CD4-positive, CD25-positive, alpha-beta regulatory T cell (primary cell): Measurements from ENCODE around the gene TMEM135. TPM values are rescaled to one million over a fixed set of nuclear protein-coding genes. Genes with fewer than 3 reads are reported as not detected.

ENCODE experiments used
- ATAC-seq, 2 donors: fragments of 150-1000 bp; cut with Tn5 transposase; one replicate each; pipeline ENCODE4 v1.10.0; 2021; ENCODE audit warnings: low read depth in 2 of 2, moderate number of reproducible peaks in 2 of 2, moderate library complexity in 1 of 2
- DNase-seq, 3 donors: peaks; one replicate each; pipeline versions ENCODE4 v3.0.0 to v3.0.0-alpha.2; 2012 to 2022; ENCODE audit warnings: mixed read lengths in 1 of 3
- H3K27ac ChIP-seq: one replicate; pipeline ENCODE4 v1.7.0; 2013; ENCODE audit warnings: mild to moderate bottlenecking, low read length; ENCODE audit not compliant: insufficient read depth, poor library complexity, severe bottlenecking
- H3K27me3 ChIP-seq: one replicate; pipeline ENCODE4 v1.7.0; 2013; ENCODE audit warnings: low read length; ENCODE audit not compliant: control insufficient read depth, insufficient read depth
- H3K36me3 ChIP-seq: one replicate; pipeline ENCODE4 v1.7.0; 2013; ENCODE audit warnings: mild to moderate bottlenecking, low read length, moderate library complexity; ENCODE audit not compliant: control insufficient read depth, insufficient read depth
- H3K4me1 ChIP-seq: 2 replicates; pipeline ENCODE4 v1.7.0; 2013; ENCODE audit warnings: mild to moderate bottlenecking, low read length; ENCODE audit not compliant: insufficient read depth, control insufficient read depth, poor library complexity, severe bottlenecking
- H3K4me3 ChIP-seq: one replicate; pipeline ENCODE4 v1.7.0; 2013; ENCODE audit warnings: low read depth, mild to moderate bottlenecking, low read length, moderate library complexity
- H3K9me3 ChIP-seq, 2 experiments: 1 replicate in 1 of 2; 2 replicates in 1 of 2; pipeline ENCODE4 v1.7.0; 2013; ENCODE audit warnings: low read length in 2 of 2, mild to moderate bottlenecking in 1 of 2, moderate library complexity in 1 of 2; ENCODE audit not compliant: control insufficient read depth in 2 of 2
- H3K27ac Mint-ChIP-seq, 3 donors: one replicate each; pipeline ENCODE4 v1.8.0; 2020 to 2022; ENCODE audit warnings: mild to moderate bottlenecking in 3 of 3, mixed read lengths in 3 of 3, moderate library complexity in 2 of 3
- H3K27me3 Mint-ChIP-seq: one replicate; pipeline ENCODE4 v1.8.0; 2022; ENCODE audit warnings: mild to moderate bottlenecking, mixed read lengths
- H3K36me3 Mint-ChIP-seq: one replicate; pipeline ENCODE4 v1.8.0; 2020; ENCODE audit warnings: mixed read lengths
- H3K4me1 Mint-ChIP-seq, 4 donors: one replicate each; pipeline ENCODE4 v1.8.0; 2020 to 2022; ENCODE audit warnings: mixed read lengths in 4 of 4, mild to moderate bottlenecking in 1 of 4
- H3K4me3 Mint-ChIP-seq, 4 donors: one replicate each; pipeline ENCODE4 v1.8.0; 2020 to 2022; ENCODE audit warnings: mild to moderate bottlenecking in 4 of 4, mixed read lengths in 4 of 4, moderate library complexity in 3 of 4
- H3K9me3 Mint-ChIP-seq, 7 donors: one replicate each; pipeline ENCODE4 v1.8.0; 2020 to 2022; ENCODE audit warnings: mixed read lengths in 7 of 7, mild to moderate bottlenecking in 3 of 7, moderate library complexity in 2 of 7
- polyA plus RNA-seq, 4 donors: library from polyadenylated mRNA; unstranded; fragments of 300-500 nt; fragmentation: Illumina TruSeq; gene quantifications; one replicate each; pipeline ENCODE4 v1.2.3, GENCODE V29; 2021
- total RNA-seq: library from RNA; stranded (reverse); gene quantifications from one replicate; pipeline ENCODE4 v1.2.3, GENCODE V29; 2022

Gene TMEM135
- total and polyA plus RNA-seq, 5 donors from 2014 or later, result 6.3 to 13.5 (median 9.8) TPM

DNA sequence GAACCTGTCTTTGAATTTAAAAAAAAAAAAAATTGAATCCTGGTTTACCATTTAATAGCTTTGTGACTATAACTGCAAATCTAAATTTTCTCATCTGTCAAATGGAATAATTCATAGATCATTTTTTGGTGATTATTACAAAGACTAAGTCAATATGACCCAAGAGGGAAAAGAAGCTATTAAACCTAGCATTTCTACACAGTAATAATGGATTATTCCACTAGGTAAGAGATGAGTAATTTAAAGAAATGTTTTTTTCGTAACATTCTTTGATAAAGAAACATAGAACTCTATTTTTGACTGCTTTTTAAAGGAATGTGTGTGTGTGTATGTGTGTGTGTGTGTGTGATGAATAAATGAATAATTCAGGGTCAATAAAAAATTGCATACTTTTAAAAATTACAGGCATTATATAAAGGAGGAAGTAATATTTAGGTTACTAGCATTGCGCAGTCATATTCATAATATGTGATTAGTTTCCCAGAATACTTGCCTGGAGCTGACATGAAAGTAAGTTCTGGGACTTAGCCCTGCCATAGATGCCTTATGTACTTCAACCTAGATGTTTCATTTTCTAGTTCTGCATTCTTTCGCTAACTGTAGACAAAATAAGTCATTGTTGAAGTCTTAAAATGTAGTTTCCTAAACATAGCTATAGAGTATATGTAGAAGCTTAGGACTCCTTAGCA is 72.9 kb downstream of the TMEM135 start:
- peaks cover 0 to 5% (median 0%) of the 10 kb centered on the region in 7 donors for H3K9me3 Mint-ChIP-seq
- Histone ChIP-seq H3K27me3 (no peaks in the 10 kb centered on the region), H3K36me3 (no peaks in the 10 kb centered on the region), H3K9me3 (no peaks in the 10 kb centered on the region), H3K27ac (no peak overlapping the region), H3K4me3 (no peak overlapping the region), H3K4me1 (no peaks in the 10 kb centered on the region)
- no peak overlapping the region for H3K4me3 Mint-ChIP-seq
- ATAC-seq (no peak), DNase-seq (no peak)
- H3K36me3 Mint-ChIP-seq, result peaks cover 9% of the 10 kb centered on the region
- peak overlapping the region in 1 of 3 donors; percentile 40 for H3K27ac Mint-ChIP-seq
- H3K4me1 Mint-ChIP-seq, result peaks cover 0 to 6% (median 4%) of the 10 kb centered on the region in 4 donors
- H3K27me3 Mint-ChIP-seq, result no peaks in the 10 kb centered on the region

DNA sequence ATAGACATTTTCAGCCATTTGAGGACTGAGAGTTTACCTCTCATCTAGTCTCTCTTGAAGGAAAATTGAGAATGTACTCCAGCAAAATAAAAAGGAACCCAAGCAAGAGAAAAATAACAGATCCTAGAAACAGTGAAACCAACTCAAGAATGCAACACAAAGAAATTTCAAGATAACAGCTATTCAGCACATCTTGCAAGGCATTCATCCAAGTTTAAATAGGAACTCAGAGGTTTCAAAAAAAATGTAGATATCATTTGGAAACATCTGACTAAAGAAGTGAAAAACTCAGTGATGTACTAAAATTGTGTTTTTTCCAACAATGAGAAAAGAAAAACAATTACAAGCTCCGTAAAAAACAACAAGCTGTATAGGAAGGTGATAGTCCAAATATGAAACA is 76.4 kb downstream of the TMEM135 start:
- no peaks in the 10 kb centered on the region for H3K27me3 ChIP-seq
- Mint-ChIP-seq H3K4me1 (peaks cover 0 to 15% (median 6%) of the 10 kb centered on the region in 4 donors), H3K27ac (no peak overlapping the region), H3K9me3 (peaks cover 0 to 2% (median 0%) of the 10 kb centered on the region in 7 donors), H3K27me3 (no peaks in the 10 kb centered on the region), H3K4me3 (no peak overlapping the region), H3K36me3 (no peaks in the 10 kb centered on the region)
- no peak overlapping the region for H3K4me3 ChIP-seq
- no peaks in the 10 kb centered on the region for H3K4me1 ChIP-seq
- H3K9me3 ChIP-seq, result no peaks in the 10 kb centered on the region
- DNase-seq, result no peak
- H3K27ac ChIP-seq, result no peak overlapping the region
- ATAC-seq, result no peak
- no peaks in the 10 kb centered on the region for H3K36me3 ChIP-seq

DNA sequence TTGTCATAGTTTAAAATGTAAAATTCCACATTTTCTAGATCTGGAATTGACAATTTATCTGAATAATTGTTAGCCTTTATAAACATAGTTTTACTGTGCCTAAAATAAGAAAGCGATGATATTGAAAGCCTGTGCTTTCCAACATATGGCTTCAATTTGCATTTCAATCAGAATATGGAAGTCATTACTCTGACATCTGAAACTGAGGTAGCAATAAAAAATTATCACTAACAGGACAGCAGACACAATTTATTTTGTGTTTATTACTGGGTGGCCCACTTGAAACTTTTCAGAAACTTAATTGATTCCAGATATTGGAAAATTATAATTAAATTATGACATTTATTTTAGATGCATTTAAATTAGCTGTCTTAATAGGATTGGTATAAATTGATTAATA is 78.5 kb downstream of the TMEM135 start:
- H3K36me3 Mint-ChIP-seq, result no peaks in the 10 kb centered on the region
- no peak overlapping the region for H3K4me3 Mint-ChIP-seq
- H3K36me3 ChIP-seq, result no peaks in the 10 kb centered on the region
- no peak for DNase-seq
- H3K9me3 ChIP-seq, result no peaks in the 10 kb centered on the region
- H3K4me1 Mint-ChIP-seq, result peaks cover 0 to 20% (median 5%) of the 10 kb centered on the region in 4 donors
- no peak overlapping the region for H3K27ac Mint-ChIP-seq
- no peaks in the 10 kb centered on the region for H3K27me3 Mint-ChIP-seq
- peaks cover 0 to under 1% (median 0%) of the 10 kb centered on the region in 7 donors for H3K9me3 Mint-ChIP-seq
- H3K4me1 ChIP-seq, result no peaks in the 10 kb centered on the region
- H3K4me3 ChIP-seq, result no peak overlapping the region
- ATAC-seq, result no peak
- H3K27me3 ChIP-seq, result no peaks in the 10 kb centered on the region
- no peak overlapping the region for H3K27ac ChIP-seq

DNA sequence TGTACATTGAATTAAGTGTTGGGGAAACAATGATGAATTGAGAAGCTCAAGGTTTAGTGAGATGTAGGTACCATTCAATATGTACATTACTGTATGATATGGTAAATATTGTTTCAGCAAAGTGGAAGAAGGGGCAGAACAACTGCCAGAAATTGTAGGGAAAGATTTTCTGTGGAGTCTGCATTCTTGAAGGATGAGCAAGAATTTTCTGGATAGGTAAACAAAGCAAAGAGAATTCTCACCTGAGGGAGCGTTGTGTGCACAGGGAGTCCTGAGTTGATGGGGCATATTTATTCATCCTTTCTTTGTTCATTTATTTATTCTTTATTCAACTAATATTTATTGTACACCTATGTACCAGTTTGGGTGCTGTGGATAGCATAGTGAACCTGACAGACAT is 83.2 kb downstream of the TMEM135 start:
- Mint-ChIP-seq H3K4me3 (no peak overlapping the region), H3K9me3 (no peaks in the 10 kb centered on the region), H3K4me1 (peaks cover 0 to 19% (median 5%) of the 10 kb centered on the region in 4 donors), H3K27me3 (no peaks in the 10 kb centered on the region), H3K27ac (no peak overlapping the region), H3K36me3 (no peaks in the 10 kb centered on the region)
- no peak overlapping the region for H3K27ac ChIP-seq
- no peaks in the 10 kb centered on the region for H3K4me1 ChIP-seq
- no peaks in the 10 kb centered on the region for H3K27me3 ChIP-seq
- H3K36me3 ChIP-seq, result no peaks in the 10 kb centered on the region
- H3K9me3 ChIP-seq, result no peaks in the 10 kb centered on the region
- DNase-seq (no peak), ATAC-seq (no peak)
- H3K4me3 ChIP-seq, result no peak overlapping the region

DNA sequence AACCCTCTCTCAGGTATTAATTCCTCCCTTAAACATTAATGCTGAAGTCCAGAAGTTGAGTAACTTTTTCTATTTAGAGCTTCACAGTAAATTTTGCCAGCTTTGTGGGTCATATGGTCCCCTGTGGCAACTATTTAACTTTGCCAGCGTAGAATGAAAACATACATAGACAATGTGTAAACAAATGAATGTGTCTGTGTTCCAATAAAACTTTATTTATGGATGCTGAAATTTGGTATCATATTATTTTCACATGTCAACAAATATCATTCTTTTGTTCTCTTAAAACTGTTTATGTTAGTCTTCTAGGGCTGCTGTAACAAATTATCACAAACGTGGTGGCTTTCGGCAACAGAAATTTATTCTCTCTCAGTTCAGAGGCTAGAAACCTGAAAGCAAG is 85.1 kb downstream of the TMEM135 start:
- H3K9me3 ChIP-seq, result no peaks in the 10 kb centered on the region
- H3K27ac ChIP-seq, result no peak overlapping the region
- H3K4me1 Mint-ChIP-seq, result peaks cover 0 to 14% (median 6%) of the 10 kb centered on the region in 4 donors
- no peaks in the 10 kb centered on the region for H3K27me3 Mint-ChIP-seq
- no peak overlapping the region for H3K4me3 ChIP-seq
- no peaks in the 10 kb centered on the region for H3K4me1 ChIP-seq
- DNase-seq (no peak), ATAC-seq (no peak)
- no peaks in the 10 kb centered on the region for H3K36me3 ChIP-seq
- H3K36me3 Mint-ChIP-seq, result no peaks in the 10 kb centered on the region
- no peaks in the 10 kb centered on the region for H3K27me3 ChIP-seq
- H3K27ac Mint-ChIP-seq, result no peak overlapping the region
- H3K9me3 Mint-ChIP-seq, result no peaks in the 10 kb centered on the region
- H3K4me3 Mint-ChIP-seq, result no peak overlapping the region

DNA sequence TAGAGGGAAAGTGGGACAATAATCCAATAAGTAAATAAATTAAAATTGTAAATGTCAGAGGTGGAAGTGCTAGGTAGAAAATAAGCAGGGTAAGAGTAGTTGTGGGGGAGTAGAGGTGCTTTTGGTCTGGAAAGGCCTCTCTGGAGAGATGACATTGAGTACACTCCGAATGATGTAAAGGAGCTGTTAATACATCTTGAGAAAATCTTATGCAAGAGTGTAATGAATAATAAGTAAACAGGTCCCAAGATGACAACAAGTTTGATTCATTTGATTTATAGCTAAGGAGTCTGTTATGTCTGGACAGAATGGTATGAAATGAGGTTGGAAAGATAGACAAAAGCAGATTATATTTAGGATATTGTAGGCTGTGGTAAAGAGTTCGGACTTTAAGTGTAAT is 87.5 kb downstream of the TMEM135 start:
- Histone ChIP-seq H3K9me3 (no peaks in the 10 kb centered on the region), H3K27me3 (no peaks in the 10 kb centered on the region), H3K4me3 (no peak overlapping the region), H3K27ac (no peak overlapping the region), H3K4me1 (no peaks in the 10 kb centered on the region), H3K36me3 (no peaks in the 10 kb centered on the region)
- Mint-ChIP-seq H3K27ac (no peak overlapping the region), H3K9me3 (no peaks in the 10 kb centered on the region), H3K36me3 (no peaks in the 10 kb centered on the region), H3K4me3 (no peak overlapping the region), H3K4me1 (peaks cover 0 to 9% (median 2%) of the 10 kb centered on the region in 4 donors), H3K27me3 (no peaks in the 10 kb centered on the region)
- ATAC-seq (no peak), DNase-seq (no peak)

DNA sequence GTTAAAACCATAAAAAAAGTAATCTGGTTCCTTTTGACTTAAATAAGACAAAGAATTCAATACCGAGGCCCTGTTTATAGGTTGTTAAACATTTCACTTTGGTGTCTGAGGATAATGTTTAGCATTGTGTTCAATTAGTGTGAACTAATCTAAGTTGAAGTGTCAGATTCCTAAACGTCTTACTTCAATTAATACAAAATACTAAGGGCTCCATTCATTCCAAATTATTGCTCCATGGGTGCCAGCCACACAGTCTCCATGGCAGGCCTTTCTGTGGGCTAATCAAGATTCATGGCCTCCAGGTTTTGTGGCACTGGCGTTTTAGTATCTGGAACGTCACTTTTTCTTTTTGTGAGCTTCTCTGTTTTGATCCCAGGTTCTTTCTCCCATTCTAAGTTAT is 89.4 kb downstream of the TMEM135 start:
- Mint-ChIP-seq H3K4me3 (no peak overlapping the region), H3K36me3 (no peaks in the 10 kb centered on the region), H3K4me1 (peaks cover 0 to 8% (median 5%) of the 10 kb centered on the region in 4 donors), H3K9me3 (no peaks in the 10 kb centered on the region), H3K27ac (no peak overlapping the region), H3K27me3 (no peaks in the 10 kb centered on the region)
- DNase-seq (no peak), ATAC-seq (no peak)
- no peaks in the 10 kb centered on the region for H3K4me1 ChIP-seq
- H3K4me3 ChIP-seq, result no peak overlapping the region
- no peaks in the 10 kb centered on the region for H3K36me3 ChIP-seq
- no peaks in the 10 kb centered on the region for H3K9me3 ChIP-seq
- H3K27me3 ChIP-seq, result no peaks in the 10 kb centered on the region
- no peak overlapping the region for H3K27ac ChIP-seq

DNA sequence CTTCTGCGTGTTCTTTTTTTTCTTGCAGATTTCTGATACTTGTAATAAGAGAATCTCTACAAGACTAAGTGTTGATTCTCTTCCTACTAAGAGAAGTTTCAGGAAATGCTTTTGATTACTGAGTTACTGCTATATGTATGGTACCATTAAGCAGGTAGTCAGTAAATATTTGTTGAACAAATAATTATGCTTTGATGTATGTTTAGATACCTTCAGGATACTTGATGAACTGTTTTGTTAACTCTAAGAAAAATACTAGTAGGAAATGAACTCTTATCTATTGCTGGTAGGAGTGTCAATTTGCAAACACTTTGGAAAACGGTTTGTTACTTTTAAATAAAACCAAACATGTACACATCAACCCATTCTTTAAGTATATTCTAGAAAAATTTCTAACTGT is 90.6 kb downstream of the TMEM135 start:
- no peak overlapping the region for H3K27ac ChIP-seq
- Mint-ChIP-seq H3K27me3 (no peaks in the 10 kb centered on the region), H3K27ac (no peak overlapping the region), H3K9me3 (no peaks in the 10 kb centered on the region), H3K36me3 (no peaks in the 10 kb centered on the region), H3K4me3 (no peak overlapping the region), H3K4me1 (peaks cover 0 to 8% (median 5%) of the 10 kb centered on the region in 4 donors)
- no peaks in the 10 kb centered on the region for H3K9me3 ChIP-seq
- H3K4me1 ChIP-seq, result no peaks in the 10 kb centered on the region
- DNase-seq (no peak), ATAC-seq (no peak)
- H3K27me3 ChIP-seq, result no peaks in the 10 kb centered on the region
- H3K4me3 ChIP-seq, result no peak overlapping the region
- H3K36me3 ChIP-seq, result no peaks in the 10 kb centered on the region
